Right cardiac atrium (tissue), 5 donors: Measurements from ENCODE around the gene MBD4. TPM values are rescaled to one million over a fixed set of nuclear protein-coding genes. Genes with fewer than 3 reads are reported as not detected.
"Not testable (repeated sequence)": the region's sequence is repeated elsewhere in the genome, so short reads cannot be mapped to it uniquely, and the experiment has no call there.

Experiments
- ATAC-seq, 2 donors: fragments of 200-7000 bp; cut with Tn5 transposase; one replicate each; pipeline versions ENCODE4 v1.8.0 to v1.9.1; 2020; ENCODE audit warnings: moderate library complexity in 2 of 2, mild to moderate bottlenecking in 1 of 2
- DNase-seq, 3 donors: peaks; one replicate each; pipeline ENCODE4 v3.0.0-alpha.2; 2020
- H3K27ac ChIP-seq: one replicate; pipeline ENCODE4 v1.5.1; 2013; ENCODE audit warnings: mild to moderate bottlenecking, low read length, control low read depth, moderate library complexity
- H3K27me3 ChIP-seq: one replicate; pipeline ENCODE4 v1.6.1; 2013; ENCODE audit not compliant: control insufficient read depth, insufficient read depth
- H3K4me1 ChIP-seq: one replicate; pipeline ENCODE4 v1.6.1; 2013; ENCODE audit warnings: low read length; ENCODE audit not compliant: control insufficient read depth, insufficient read depth
- H3K4me3 ChIP-seq: one replicate; pipeline ENCODE4 v1.5.1; 2013; ENCODE audit warnings: low read length, control low read depth
- H3K9me3 ChIP-seq: one replicate; pipeline ENCODE4 v1.6.1; 2013; ENCODE audit warnings: low read length; ENCODE audit not compliant: control insufficient read depth
- WGBS: extraction: QIAGEN DNeasy Blood & Tissue Kit; methylation state at CpG from one replicate; pipeline ENCODE4 v1.1.7; 2013; 5-methylcytosine and 5-hydroxymethylcytosine counted together
- intact Hi-C, 4 donors: fragments of 100-400 bp; cut with DNase I; formaldehyde crosslinking; loops; one replicate each; pipeline versions ENCODE4 v1.11.0 to v1.14.0; 2022 to 2023
- polyA plus RNA-seq: library from polyadenylated mRNA; stranded (reverse); fragments of 200-250 nt; gene quantifications from one replicate; pipeline ENCODE4 v1.2.3, GENCODE V29; 2013
- total RNA-seq, 4 donors: library from RNA; stranded (reverse); fragmentation: NEBNext Ultra II Directional; extraction: Animal tissue kit (Norgen Biotek cat#: 25700); gene quantifications; one replicate each; pipeline ENCODE4 v1.2.1, GENCODE V29; 2021
- donor health status: healthy with polysubstance abuse.
- donor health status: DM: no; HTN: yes; CAD: no.
- donor health status: DM: no; HTN: no; CAD: no.
- donor health status: DM: no; HTN: yes; CAD: no; lungs with severe emphysema.
- donor health status: DM: yes; HTN: yes; CAD: no.

The MBD4 gene
- total and polyA plus RNA-seq, 5 donors: 17.5 to 52.1 (median 25.6) TPM

GRCh38 chr3:129404610-129405009, 35.1 kb downstream of the MBD4 start:
- 85% methylated on average over 5 of the region's 5 CpGs for WGBS
- intact Hi-C loops: no loop called here

GRCh38 chr3:129404130-129404529, 35.6 kb downstream of the MBD4 start:
- no peak for DNase-seq
- Histone ChIP-seq H3K4me3 (no peak overlapping the region), H3K4me1 (no peaks in the 10 kb centered on the region), H3K9me3 (no peaks in the 10 kb centered on the region), H3K27ac (no peak overlapping the region), H3K27me3 (no peaks in the 10 kb centered on the region)
- intact Hi-C loops: no loop called here
- ATAC-seq: no peak
- WGBS: 81% methylated on average over 8 of the region's 8 CpGs

More at GRCh38 chr3:129404610-129405009, 35.1 kb downstream of the MBD4 start:
- DNase-seq: no peak
- H3K27ac ChIP-seq: no peak overlapping the region
- no peak for ATAC-seq
- H3K9me3 ChIP-seq: no peaks in the 10 kb centered on the region
- H3K27me3 ChIP-seq: no peaks in the 10 kb centered on the region
- no peaks in the 10 kb centered on the region for H3K4me1 ChIP-seq
- H3K4me3 ChIP-seq: no peak overlapping the region

- H3K9me3 ChIP-seq: no peaks in the 10 kb centered on the region
- no peaks in the 10 kb centered on the region for H3K4me1 ChIP-seq
- ATAC-seq (no peak), DNase-seq (no peak)
- no peak overlapping the region for H3K27ac ChIP-seq
- H3K4me3 ChIP-seq: no peak overlapping the region
- no peaks in the 10 kb centered on the region for H3K27me3 ChIP-seq
- intact Hi-C loops: no loop called here
- 82% methylated on average over 7 of the region's 7 CpGs for WGBS
These were observed 36.3 kb downstream of the MBD4 start for GRCh38 chr3:129403450-129403849.

GRCh38 chr3:129402616-129403015, 37.1 kb downstream of the MBD4 start:
- H3K4me1 ChIP-seq: no peaks in the 10 kb centered on the region
- H3K9me3 ChIP-seq: no peaks in the 10 kb centered on the region
- 91% methylated on average over 4 of the region's 4 CpGs for WGBS
- intact Hi-C loops: no loop called here
- H3K27ac ChIP-seq: no peak overlapping the region
- H3K27me3 ChIP-seq: no peaks in the 10 kb centered on the region
- DNase-seq (no peak), ATAC-seq (no peak)
- H3K4me3 ChIP-seq: no peak overlapping the region

DNA sequence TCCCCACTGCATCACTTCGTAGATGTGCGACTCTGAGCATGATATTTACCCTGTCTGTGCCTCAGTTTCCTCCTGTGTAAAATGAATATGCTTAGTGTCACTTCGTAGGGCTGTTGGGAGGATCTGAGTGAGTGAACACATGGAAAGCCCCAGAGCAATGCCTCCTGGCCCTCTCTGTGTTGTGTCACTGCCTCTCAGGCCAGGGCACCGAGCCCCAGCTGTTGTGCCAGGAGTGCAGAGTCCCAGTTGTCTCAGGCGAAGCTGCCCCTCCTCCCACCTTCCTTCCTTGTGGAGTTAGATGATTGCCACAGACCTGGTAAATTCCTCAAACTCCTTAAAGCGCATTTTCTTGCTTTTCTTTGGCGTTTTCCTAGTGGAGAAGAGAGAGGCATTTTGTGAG, 37.5 kb downstream of the MBD4 start:
- Histone ChIP-seq H3K27ac (no peak overlapping the region), H3K27me3 (no peaks in the 10 kb centered on the region), H3K4me1 (no peaks in the 10 kb centered on the region), H3K4me3 (no peak overlapping the region), H3K9me3 (no peaks in the 10 kb centered on the region)
- intact Hi-C loops: no loop called here
- DNase-seq (no peak), ATAC-seq (no peak)
- WGBS: 79% methylated on average over 7 of the region's 7 CpGs

DNA sequence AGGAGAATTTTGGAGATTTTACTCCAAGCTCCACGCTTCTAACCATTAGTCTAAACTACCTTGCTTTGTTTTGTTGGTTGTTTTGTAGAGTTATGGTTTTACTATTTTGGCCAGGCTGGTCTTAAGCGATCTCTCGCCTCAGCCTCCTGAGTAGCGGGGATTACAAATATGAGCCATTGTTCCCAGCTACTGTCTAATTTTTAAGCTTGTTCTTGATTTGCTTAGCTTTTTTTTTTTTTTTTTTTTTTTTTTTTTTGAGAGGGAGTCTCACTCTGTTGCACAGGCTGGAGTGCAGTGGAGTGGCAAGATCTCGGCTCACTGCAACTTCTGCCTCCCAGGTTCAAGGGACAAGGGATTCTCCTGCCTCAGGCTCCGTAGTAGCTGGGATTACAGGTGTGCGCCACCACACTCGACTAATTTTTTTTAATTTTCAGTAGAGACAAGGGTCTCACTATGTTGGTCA, 39.8 kb downstream of the MBD4 start:
- no peaks in the 10 kb centered on the region for H3K4me1 ChIP-seq
- intact Hi-C loops: no loop called here
- ATAC-seq (peak in 1 of 2 donors; percentile 3), DNase-seq (no peak)
- peak overlapping the region; percentile 30 for H3K27ac ChIP-seq
- 52% methylated on average over 8 of the region's 8 CpGs for WGBS
- peak overlapping the region; percentile 75 for H3K4me3 ChIP-seq
- H3K27me3 ChIP-seq: no peaks in the 10 kb centered on the region
- H3K9me3 ChIP-seq: no peaks in the 10 kb centered on the region

DNA sequence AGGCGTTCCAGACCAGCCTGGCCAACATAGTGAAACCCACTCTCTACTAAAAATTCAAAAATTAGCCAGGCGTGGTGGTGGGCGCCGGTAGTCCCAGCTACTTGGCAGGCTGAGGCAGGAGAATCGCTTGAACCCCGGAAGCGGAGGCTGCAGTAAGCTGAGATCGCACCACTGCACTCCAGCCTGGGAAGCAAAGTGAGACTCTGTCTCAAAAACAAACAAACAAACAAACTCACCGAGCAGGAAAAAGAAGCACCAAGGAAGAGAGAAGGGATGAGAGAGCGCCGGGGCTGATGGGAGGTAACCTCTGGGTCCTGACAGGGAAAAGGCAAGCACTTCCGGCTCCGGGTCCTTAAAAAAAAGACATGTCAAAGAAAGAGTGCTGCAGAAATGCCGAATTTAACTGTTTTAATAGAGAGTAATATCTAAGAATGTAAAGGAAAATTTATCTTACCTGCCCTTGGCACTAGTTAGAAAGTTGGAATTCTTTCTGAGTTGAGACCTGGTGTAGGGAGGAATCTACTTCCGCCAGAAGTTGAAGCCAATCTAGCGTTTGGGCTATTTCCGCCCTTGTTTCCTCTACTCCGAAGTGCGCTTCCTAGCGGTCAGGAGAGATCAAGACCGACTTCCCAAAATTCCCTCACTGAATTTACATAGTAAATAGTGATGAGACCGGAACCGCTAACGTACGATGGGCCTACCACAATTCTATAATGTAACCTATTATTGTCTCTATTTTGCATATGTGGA, 40.4 kb downstream of the MBD4 start:
- intact Hi-C loops: no loop called here
- under 1% methylated on average over 25 of the region's 25 CpGs for WGBS
- ATAC-seq (peak; percentile 86 to 88), DNase-seq (peak; percentile 77 to 87 (median 80))
- Histone ChIP-seq H3K27me3 (no peaks in the 10 kb centered on the region), H3K9me3 (no peaks in the 10 kb centered on the region), H3K27ac (peak overlapping the region; percentile 76), H3K4me1 (no peaks in the 10 kb centered on the region), H3K4me3 (peak overlapping the region; percentile 75)

- no peaks in the 10 kb centered on the region for H3K27me3 ChIP-seq
- H3K4me3 ChIP-seq: peak overlapping the region; percentile 75
- H3K9me3 ChIP-seq: no peaks in the 10 kb centered on the region
- WGBS: under 1% methylated on average over 18 of the region's 18 CpGs
- DNase-seq (no peak), ATAC-seq (peak; percentile 21 to 28)
- peak overlapping the region; percentile 76 for H3K27ac ChIP-seq
- intact Hi-C loops: no loop called here
- no peaks in the 10 kb centered on the region for H3K4me1 ChIP-seq
These were observed 41.0 kb downstream of the MBD4 start for GRCh38 chr3:129398803-129399144.

DNA sequence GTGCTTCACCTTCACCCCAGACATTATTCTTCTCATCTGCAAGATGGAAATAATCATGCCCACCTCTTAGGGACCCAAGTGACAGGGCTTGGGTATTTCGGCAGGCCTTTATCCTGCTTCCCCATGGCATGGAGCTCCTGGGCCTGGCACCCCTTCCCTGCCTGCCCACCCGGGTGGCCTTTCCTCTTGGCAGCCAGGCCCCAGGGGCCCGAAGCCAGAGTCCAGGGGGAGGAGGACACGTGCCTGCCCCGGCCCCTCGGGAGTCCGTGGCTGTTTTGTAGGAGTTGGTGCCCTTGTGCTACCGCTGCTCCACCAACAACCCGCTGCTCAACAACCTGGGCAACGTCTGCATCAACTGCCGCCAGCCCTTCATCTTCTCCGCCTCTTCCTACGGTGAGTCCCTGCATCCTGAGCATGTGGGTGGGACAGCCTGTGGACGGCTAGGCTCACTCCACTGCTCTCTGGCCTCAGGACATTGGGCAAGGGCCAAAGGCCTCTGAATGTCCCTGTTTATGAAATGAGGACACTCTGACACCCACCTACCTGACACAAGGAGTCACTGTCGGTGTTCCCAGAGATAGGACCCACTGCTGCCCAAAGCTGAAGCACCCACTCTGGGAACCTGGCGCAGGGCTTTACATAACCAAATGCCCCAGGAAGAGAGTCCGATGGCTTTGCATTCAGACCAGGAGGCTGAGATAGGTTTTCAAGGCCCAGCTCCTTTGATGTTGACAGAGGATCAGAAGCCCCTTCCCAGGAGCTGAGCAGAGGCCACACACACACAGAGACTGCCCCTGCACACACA, 45.8 kb downstream of the MBD4 start:
- H3K27ac ChIP-seq, intact Hi-C loops, H3K4me1 ChIP-seq, H3K4me3 ChIP-seq, H3K9me3 ChIP-seq, DNase-seq, ATAC-seq, H3K27me3 ChIP-seq: not testable (repeated sequence)
- 79% methylated on average over 12 of the region's 17 CpGs for WGBS

DNA sequence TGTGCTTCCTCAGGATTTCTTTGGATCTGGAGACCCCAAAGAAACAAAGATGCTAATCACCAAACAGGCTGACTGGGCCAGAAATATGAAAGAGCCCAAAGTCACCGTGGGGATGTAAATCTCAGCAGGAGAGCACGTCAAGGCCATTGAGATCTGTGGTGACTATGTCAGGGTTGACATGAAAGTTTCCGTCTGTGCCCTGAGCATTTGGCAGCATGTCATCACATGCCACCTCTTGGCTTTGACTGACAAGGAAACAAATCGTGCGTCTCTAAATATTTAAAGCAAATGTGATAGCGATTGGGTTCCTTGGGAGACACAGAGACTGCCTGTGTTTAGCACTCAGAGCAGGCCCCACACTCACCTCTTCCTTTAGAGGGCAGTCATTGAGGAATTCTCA, 46.5 kb downstream of the MBD4 start:
- no peaks in the 10 kb centered on the region for H3K27me3 ChIP-seq
- H3K4me3 ChIP-seq: no peak overlapping the region
- intact Hi-C loops: no loop called here
- ATAC-seq: no peak
- no peak for DNase-seq
- peaks cover 3% of the 10 kb centered on the region for H3K4me1 ChIP-seq
- no peaks in the 10 kb centered on the region for H3K9me3 ChIP-seq
- no peak overlapping the region for H3K27ac ChIP-seq
- WGBS: 58% methylated on average over 6 of the region's 6 CpGs

- H3K9me3 ChIP-seq, DNase-seq, H3K27ac ChIP-seq, H3K4me3 ChIP-seq, ATAC-seq, intact Hi-C loops, H3K27me3 ChIP-seq, H3K4me1 ChIP-seq: not testable (repeated sequence)
- 86% methylated on average over 8 of the region's 8 CpGs for WGBS
These were observed 47.5 kb downstream of the MBD4 start for GRCh38 chr3:129392106-129392887.
